Right kidney (tissue), 9 donors: ENCODE results near the gene MXD1.
"Not testable (repeated sequence)": the region's sequence is repeated elsewhere in the genome, so short reads cannot be mapped to it uniquely, and the experiment has no call there.

Source experiments
- DNase-seq: peaks from one replicate; pipeline ENCODE4 v3.0.0-alpha.2; 2016
- long read RNA-seq, 8 donors: transcript quantifications; one replicate each; lab custom pipeline, GENCODE V29; 2026

The MXD1 gene
- long read RNA-seq, donor 1, full-length matches to known transcripts, result 2 of 7 reads
- long read RNA-seq, donor 1, partial matches to known transcripts, result 5 of 7 reads
- long read RNA-seq, donor 1, other reads (novel, unspliced or antisense), result 0 of 7 reads
- long read RNA-seq, donor 2, full-length matches to known transcripts, result 2 of 2 reads
- long read RNA-seq, donor 2, partial matches to known transcripts, result 0 of 2 reads
- long read RNA-seq, donor 2, other reads (novel, unspliced or antisense), result 0 of 2 reads
- long read RNA-seq, donor 3, full-length matches to known transcripts, result 1 of 1 reads
- long read RNA-seq, donor 3, partial matches to known transcripts, result 0 of 1 reads
- long read RNA-seq, donor 3, other reads (novel, unspliced or antisense), result 0 of 1 reads
- long read RNA-seq, donor 4, full-length matches to known transcripts, result 3 of 20 reads
- long read RNA-seq, donor 4, partial matches to known transcripts, result 17 of 20 reads
- long read RNA-seq, donor 4, other reads (novel, unspliced or antisense), result 0 of 20 reads
- long read RNA-seq, donor 5, full-length matches to known transcripts, result 2 of 7 reads
- long read RNA-seq, donor 5, partial matches to known transcripts, result 0 of 7 reads
- long read RNA-seq, donor 5, other reads (novel, unspliced or antisense), result 5 of 7 reads
- long read RNA-seq, donor 6, full-length matches to known transcripts, result 6 of 6 reads
- long read RNA-seq, donor 6, partial matches to known transcripts, result 0 of 6 reads
- long read RNA-seq, donor 6, other reads (novel, unspliced or antisense), result 0 of 6 reads
- long read RNA-seq, donor 7, full-length matches to known transcripts, result 6 of 6 reads
- long read RNA-seq, donor 7, partial matches to known transcripts, result 0 of 6 reads
- long read RNA-seq, donor 7, other reads (novel, unspliced or antisense), result 0 of 6 reads
- long read RNA-seq, donor 8, full-length matches to known transcripts, result 2 of 2 reads
- long read RNA-seq, donor 8, partial matches to known transcripts, result 0 of 2 reads
- long read RNA-seq, donor 8, other reads (novel, unspliced or antisense), result 0 of 2 reads

GRCh38 chr2:69914950-69915945, at the start of gene MXD1:
Gene MXD1, plus strand, starts transcription at chr2:69915109. Its CDS starts 222 bp downstream, at chr2:69915331.
- DNase-seq, result peak; percentile 91

DNA sequence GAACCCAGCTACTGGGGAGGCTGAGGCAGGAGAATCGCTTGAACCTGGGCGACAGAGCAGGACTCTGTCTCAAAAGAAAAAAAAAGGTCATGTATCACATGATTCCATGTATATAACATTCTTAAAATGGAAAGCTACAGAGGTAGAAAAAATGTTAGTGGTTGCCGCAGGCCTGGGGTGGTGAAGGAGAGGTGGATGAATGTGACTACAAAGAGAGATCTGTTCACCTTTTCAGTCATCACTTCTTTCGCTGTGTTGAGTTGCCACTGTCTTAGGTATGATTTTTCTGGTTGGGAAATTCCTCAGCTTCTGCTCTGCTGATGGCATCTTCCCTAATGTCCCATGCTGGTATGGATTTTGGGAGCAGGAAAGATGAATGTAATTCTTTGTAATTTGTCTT, 26.5 kb upstream of the MXD1 start:
- no peak for DNase-seq

- no peak for DNase-seq
These were observed 25.6 kb upstream of the MXD1 start for GRCh38 chr2:69889302-69889701.

DNA sequence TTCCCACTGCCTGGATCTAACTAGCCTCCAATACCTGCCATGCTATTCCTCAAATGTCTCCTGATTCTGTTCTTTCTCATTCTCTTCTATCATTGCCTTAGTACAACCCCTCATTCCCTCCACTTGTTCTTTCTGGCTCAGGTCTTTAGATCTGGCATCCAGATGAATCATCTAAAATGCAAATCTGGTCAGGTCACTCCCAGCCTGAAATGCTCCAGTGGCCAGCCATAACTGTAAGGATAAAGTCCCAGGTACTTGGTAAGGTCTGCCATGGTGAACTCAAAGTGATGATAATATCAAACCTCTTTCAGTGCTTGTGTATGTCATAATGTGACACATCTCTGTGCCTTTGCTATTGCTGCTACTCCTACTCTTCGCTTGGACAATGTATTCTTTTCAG, 24.0 kb upstream of the MXD1 start:
- no peak for DNase-seq

DNA sequence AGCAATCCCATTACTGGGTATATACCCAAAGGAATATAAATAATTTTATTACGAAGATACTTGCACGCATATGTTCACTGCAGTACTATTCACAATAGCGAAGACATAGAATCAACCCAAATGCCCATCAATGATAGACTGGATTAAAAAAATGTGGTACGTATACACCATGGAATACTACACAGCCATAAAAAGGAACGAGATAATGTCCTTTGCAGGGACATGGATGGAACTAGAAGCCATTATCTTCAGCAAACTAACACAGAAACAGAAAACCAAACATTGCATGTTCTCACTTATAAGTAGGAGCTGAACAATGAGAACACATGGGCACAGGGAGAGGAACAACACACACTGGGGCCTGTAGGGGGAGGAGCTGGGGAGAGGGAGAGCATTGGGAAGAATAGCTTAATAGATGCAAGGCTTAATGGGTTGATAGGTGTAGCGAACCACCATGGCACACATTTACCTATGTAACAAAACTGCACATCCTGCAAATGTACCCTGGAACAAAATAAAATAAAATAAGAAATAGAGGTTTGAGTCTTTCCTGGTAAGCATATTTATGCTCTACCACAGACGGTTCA, 22.0 kb upstream of the MXD1 start:
- DNase-seq, result not testable (repeated sequence)

DNA sequence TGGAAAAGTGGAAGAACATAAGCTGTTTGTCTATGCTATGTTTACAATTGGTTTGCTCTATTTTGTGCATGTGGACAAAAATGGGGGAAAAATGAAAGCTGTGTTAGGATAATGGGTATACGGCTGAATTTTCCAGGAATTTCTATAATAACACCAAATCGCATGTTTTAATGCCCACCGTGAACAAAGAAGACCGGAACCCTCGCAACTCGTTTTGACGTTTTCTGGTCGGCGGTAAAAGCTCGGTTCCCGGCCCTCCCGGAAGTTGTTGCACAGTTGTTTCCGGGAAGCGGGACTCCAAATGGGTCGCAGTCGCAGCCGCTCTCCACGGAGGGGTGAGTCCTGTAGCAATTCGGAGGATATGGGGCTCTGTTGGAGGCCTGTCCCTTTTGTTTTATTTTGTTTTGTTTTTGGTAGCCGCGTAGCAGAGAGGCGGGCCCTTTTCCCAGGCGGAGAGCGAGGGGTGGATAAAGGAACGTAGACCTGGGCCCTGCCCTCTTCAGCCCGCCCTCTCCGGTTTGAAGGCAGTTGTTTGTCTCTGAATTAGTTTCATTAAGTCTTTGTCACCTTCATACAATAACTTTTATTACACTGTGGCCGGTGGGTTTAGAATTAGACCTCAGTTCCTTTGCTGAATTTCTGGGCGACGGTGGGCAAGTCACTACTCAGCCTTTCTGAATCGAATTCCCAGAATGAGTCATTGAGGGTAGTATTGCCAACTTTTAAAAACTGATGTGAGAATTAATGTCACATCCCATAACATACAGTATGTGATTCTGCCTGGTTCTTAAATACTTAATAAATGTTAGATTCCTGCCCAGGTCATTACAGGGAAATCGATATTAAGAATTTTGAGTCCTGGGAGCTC, 21.0 kb upstream of the MXD1 start, which contains the start of gene SNRNP27:
TSS of gene SNRNP27 (plus strand) at position 273 of the 868 bp plus-strand sequence. CDS start at position 302, 29 bp downstream.
- DNase-seq, result peak; percentile 84

DNA sequence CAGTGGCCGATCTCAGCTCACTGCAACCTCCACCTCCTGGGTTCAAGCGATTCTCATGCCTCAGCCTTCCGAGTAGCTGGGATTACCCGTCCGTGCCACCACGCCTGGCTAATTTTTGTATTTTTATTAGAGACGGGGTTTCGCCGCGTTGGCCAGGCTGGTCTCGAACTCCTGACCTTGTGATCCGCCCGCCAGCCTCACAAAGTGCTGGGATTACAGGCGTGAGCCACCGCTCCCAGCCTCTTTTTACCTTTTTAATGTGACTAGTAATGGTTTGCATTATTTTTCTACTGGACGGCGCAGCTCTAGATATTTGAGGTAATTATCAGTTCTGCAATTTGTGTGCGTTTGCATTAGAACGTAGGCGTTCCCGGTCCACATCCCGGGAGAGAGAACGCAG, 20.2 kb upstream of the MXD1 start:
- not testable (repeated sequence) for DNase-seq

- DNase-seq, result no peak
These were observed 12.5 kb upstream of the MXD1 start for GRCh38 chr2:69902213-69902922.

DNA sequence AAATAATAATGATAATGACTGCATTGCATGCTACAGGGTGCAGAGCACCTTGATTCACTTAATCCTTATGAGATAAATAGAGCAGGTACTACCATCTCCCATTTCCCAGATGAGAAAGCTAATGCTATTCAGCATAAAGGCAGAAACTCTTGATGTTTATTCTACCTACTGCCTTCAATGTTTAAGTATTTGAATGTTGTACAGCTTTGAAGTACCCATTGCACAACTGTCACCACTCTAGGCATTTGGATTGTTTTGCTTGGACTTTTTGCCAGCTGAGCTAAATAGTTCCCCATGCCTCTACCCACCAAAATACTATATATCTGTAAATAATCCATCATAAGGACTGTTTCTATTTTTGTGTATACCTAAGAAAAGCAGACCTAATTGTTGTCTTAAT, 7.7 kb upstream of the MXD1 start:
- no peak for DNase-seq

- peak; percentile 18 for DNase-seq
These were observed 2.8 kb upstream of the MXD1 start for GRCh38 chr2:69911985-69912563.

GRCh38 chr2:69914164-69914949, 552 bp upstream of the MXD1 start:
- DNase-seq, result peak; percentile 97

GRCh38 chr2:69916106-69916505, 1.2 kb downstream of the MXD1 start:
- no peak for DNase-seq

GRCh38 chr2:69917852-69918251, 2.9 kb downstream of the MXD1 start:
- DNase-seq, result no peak

DNA sequence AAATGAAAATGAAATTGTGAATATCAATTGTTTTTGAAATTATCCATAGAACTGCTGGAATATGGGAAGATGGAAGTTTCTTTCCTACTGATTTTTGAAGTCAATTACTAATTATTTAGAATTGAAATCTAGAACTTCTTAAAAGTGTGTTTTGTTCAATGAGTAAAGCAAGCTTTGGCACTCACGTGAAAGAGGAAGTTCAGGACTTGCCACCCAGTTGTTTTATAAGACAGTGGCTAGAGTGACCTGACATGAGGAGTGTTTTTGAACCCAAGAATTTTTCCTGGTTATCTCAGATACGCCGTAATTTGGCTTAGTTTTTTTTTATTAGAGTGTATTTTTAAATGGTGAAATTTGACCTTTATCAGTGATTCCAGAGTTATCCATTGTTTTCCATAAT, 3.5 kb downstream of the MXD1 start:
- DNase-seq, result no peak

DNA sequence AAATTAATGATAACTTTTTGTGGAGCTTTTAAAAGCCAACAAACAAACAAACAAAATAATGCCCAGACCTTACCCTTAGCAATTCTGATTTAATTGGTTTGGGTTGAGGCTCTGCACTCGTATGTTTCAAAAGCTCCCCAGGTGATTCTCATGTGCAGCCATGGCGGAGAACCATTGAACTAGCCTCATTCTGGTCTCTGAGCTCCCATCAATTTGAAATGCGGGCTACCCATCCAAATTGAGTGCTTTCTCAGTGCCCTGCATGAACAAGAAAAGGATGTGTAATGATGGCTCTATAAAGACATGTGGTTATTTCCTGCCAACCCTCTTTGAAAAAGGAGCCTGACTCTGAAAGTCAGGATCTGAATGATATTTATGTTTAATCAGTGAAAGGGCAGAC, 8.2 kb downstream of the MXD1 start:
- no peak for DNase-seq

DNA sequence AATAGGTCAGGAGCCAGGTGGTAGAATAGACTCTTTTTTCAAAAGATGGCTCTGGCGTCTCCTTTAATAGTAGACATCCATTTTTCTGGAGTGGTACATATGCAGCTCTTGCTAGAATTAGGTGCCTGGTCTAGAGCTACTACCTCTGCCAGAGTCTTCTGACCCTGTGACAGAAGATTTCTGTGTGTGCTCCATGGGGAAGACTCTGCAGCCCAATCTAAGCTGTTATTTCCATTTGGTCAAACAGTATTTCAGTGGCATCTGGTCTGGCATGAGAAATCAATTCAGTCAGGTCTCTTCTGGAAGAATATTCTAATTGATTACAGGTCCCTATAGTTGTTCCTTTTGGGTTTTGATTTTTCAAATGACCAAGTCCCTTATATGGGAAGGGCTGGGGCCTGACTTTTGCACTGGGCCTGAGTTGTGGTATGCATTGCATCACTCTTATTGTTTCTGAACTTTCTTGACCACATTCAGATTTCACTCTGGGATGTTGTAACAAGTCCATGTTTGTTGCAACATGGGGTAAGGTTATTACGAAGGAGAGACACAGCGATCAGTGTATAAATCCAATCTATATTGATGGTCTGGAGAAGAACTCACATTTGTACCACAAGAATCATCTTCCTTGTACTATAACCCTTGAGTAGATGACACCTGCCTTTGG, 12.1 kb downstream of the MXD1 start:
- DNase-seq, result no peak

- no peak for DNase-seq
These were observed 17.1 kb downstream of the MXD1 start for GRCh38 chr2:69931832-69932595.
